GM18907 (cell line): Measurements from ENCODE around the gene KIF24.
"Not testable (repeated sequence)": the region's sequence is repeated elsewhere in the genome, so short reads cannot be mapped to it uniquely, and the experiment has no call there.

Source experiments
- ATAC-seq: cut with Tn5 transposase; IDR thresholded peaks from one replicate; pipeline ENCODE4 v1.9.1; 2021; ENCODE audit warnings: mild to moderate bottlenecking, moderate library complexity; ENCODE audit not compliant: unreplicated experiment

KIF24 gene, protein sequence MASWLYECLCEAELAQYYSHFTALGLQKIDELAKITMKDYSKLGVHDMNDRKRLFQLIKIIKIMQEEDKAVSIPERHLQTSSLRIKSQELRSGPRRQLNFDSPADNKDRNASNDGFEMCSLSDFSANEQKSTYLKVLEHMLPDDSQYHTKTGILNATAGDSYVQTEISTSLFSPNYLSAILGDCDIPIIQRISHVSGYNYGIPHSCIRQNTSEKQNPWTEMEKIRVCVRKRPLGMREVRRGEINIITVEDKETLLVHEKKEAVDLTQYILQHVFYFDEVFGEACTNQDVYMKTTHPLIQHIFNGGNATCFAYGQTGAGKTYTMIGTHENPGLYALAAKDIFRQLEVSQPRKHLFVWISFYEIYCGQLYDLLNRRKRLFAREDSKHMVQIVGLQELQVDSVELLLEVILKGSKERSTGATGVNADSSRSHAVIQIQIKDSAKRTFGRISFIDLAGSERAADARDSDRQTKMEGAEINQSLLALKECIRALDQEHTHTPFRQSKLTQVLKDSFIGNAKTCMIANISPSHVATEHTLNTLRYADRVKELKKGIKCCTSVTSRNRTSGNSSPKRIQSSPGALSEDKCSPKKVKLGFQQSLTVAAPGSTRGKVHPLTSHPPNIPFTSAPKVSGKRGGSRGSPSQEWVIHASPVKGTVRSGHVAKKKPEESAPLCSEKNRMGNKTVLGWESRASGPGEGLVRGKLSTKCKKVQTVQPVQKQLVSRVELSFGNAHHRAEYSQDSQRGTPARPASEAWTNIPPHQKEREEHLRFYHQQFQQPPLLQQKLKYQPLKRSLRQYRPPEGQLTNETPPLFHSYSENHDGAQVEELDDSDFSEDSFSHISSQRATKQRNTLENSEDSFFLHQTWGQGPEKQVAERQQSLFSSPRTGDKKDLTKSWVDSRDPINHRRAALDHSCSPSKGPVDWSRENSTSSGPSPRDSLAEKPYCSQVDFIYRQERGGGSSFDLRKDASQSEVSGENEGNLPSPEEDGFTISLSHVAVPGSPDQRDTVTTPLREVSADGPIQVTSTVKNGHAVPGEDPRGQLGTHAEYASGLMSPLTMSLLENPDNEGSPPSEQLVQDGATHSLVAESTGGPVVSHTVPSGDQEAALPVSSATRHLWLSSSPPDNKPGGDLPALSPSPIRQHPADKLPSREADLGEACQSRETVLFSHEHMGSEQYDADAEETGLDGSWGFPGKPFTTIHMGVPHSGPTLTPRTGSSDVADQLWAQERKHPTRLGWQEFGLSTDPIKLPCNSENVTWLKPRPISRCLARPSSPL (N-terminal part only)

DNA sequence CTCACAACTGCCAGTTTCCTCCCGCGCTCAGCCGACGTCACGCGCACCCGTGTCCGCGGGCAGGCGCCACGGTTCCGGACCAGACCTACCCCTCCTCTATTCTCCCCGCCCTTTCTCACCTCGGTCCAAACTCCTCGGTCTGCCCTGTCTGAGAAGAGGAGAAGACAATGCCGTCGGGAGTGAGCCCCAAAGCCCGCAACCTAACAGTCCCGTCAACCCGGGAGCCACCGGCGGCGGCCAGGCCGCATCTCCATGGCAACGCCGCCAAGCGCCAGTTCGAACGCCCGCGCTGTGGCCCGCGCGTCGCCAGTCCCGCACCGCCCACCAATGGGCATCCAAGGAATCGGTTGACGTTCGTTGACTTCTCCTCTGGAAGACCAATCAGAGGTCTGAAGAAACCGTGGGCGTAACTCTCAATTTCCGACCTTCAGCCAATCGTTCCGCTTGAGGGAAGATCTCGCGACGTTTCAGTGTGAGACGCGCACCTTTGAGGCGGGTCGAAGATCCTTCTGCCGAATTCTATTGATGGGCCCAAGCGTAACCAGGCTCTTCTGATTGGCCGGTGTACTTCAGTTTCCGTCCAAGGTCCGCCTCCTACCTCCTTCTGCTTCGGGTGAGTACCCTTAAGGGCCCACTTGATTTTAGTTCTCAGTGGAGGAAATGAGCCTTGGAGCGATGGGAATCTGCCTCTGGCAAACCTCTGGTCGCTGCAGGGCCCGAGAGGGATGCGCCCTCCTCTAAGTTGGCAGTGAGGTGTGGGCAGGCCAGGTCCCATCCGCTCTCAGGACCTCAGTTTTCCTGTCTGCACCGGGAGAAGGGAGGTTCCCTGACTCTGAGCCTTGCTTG lies at the start of gene KIF24, which contains the start of gene NUDT2:
Gene KIF24, minus strand, starts transcription at position 282 of the 846 bp plus-strand sequence. CDS start 17,922 bp downstream, outside the sequence.
Gene NUDT2, plus strand, starts transcription at position 583 of the 846 bp plus-strand sequence. CDS start 9,471 bp downstream, outside the sequence.
- peak; percentile 95 for ATAC-seq

GRCh38 chr9:34378376-34379060 lies 49.5 kb upstream of the KIF24 start:
- no peak for ATAC-seq

DNA sequence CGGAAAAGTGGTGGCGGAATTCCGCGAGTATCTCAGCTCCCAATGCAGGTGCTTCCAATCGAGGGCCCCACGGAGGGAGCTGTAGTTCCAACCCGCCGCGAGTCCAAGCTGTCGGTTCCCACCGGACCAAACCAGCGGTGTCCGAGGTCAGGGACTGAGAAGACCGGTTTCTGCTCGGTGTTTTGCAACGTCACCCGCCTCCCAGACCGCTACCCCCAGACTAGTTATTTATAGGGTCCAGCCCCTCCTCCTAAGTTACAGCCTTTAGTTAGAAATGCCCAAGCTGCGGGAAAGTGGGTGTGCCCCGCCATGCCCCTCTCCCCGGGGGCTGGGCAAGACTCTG lies 48.3 kb upstream of the KIF24 start:
- ATAC-seq, result no peak

DNA sequence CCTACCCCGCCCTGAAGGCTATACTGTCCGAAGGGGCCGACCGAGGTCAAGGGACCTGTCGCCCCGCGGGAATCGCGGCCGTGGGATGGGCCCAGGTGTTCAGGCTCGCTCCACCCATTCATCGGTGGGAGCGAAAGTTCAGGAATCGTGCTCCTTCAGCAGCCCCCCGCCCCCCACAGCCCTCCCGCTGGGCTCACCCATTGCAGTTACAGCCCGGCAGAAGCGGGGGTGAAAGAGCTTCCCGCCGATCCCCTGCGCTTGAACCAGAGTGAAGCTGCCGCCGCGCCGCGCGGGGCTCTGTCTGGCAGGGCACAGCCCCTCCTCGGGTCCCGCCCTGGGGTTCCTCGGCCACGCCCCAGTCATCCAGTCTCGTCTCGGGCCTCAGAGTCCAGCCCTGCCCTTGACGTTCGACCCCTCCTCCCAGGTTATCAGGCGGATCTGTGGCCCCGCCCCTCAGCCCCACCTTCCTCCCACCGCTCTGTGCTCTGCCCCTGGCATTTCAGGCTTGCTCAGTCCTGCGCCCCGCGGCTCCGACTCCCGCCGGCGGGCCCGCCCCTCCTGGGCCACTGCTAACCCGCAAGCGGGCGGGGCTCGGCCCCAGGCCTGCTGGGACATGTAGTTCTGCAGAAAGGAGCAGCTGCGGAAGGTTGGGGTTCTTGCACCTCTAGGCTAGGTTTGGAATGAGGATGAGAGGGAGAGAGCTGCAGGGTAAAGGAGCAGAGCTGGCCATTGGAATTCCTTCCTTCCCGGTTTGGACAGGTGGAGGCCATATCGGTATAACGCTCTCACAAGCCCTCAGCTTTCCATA lies 47.7 kb upstream of the KIF24 start, which contains the start of gene MYORG:
Gene MYORG, minus strand, starts transcription at position 303 of the 808 bp plus-strand sequence. CDS start 3,955 bp downstream, outside the sequence.
- peak; percentile 88 for ATAC-seq

- ATAC-seq, result peak; percentile 43
Observed at GRCh38 chr9:34375901-34376595, 47.0 kb upstream of the KIF24 start.

- no peak for ATAC-seq
Observed at GRCh38 chr9:34374905-34375552, 46.0 kb upstream of the KIF24 start.

DNA sequence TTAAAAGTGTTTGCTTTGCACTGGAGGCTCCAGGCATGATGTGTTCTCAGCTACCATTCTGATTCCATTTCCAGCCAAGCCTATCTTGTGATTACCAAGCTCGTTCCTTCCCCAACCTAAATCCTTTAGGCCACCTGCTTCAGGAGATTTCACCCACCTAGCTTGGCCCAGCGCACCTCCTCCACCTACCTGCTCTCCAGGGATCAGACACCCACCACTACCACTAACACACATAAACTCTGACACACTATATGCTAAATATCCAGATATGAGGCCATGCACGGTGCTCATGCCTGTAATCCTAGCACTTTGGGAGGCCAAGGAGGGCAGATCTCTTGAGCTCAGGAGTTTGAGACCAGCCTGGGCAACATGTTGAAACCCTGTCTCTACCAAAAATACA lies 45.3 kb upstream of the KIF24 start:
- ATAC-seq, result no peak

- ATAC-seq, result no peak
Observed at GRCh38 chr9:34373749-34374148, 44.7 kb upstream of the KIF24 start.

- ATAC-seq, result no peak
Observed at GRCh38 chr9:34372467-34373011, 43.5 kb upstream of the KIF24 start.

DNA sequence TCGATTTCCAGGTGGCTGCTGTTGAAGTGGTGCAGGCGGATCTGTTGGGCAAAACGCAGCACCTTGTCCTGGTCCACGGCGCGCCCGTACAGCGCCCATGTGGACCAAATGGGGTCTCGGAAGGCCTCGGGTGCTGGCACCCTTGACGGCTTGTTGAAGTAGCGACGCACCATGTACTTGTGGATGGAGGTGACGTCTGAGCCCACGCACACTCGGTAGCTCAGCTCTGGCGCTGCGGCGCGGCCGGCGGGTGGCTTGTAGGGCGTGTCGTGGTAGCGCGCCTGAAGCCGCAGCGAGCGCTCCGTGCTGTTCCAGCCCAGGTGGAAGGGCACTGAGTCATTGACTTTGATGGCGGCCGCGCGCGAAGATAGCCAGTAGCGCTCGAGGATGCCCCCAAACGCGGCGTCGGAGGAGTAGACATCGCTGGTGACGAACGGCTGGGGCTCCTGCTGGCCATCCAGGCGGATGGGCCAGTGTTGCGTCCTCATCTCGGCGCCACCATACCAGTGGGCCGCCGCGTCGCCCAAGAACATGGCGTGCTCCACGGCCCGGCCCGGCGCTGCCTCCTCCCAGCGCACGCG lies 42.9 kb upstream of the KIF24 start:
- ATAC-seq, result no peak

GRCh38 chr9:34370970-34371880 lies 42.2 kb upstream of the KIF24 start:
- ATAC-seq, result no peak

GRCh38 chr9:34370335-34370969 lies 41.4 kb upstream of the KIF24 start:
- ATAC-seq, result no peak

GRCh38 chr9:34369636-34370035 lies 40.6 kb upstream of the KIF24 start:
- ATAC-seq, result no peak

DNA sequence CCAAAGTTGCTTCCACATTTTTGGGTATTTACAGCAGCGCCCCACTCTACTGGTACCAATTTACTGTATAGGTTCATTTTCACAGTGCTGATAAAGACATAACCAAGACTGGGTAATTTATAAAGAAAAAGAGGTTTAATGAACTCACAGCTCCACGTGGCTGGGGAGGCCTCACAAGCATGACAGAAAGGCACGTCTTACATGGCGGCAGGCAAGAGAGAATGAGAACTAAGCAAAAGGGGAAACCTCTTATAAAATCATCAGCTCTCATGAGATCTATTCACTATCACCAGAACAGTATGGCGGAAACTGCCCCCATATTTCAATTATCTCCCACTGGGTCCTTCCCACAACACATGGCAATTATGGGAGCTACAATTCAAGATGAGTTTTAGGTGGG lies 39.7 kb upstream of the KIF24 start:
- ATAC-seq, result not testable (repeated sequence)

- ATAC-seq, result not testable (repeated sequence)
Observed at GRCh38 chr9:34367751-34368410, 38.8 kb upstream of the KIF24 start.
